Endothelial cell of umbilical vein (primary cell): Measurements from ENCODE around the gene TNFRSF11A. TPM values are rescaled to one million over a fixed set of nuclear protein-coding genes. Genes with fewer than 3 reads are reported as not detected.

Experiments
- BruUV-seq: library from RNA; stranded (reverse); fragments of 400-500 nt; replicated peaks from 2 replicates; lab custom pipeline; 2021; lab: Mats Ljungman, UMichigan
- CTCF ChIA-PET: fragments of 300-600, 350-600 bp; sonication (Branson Sonifier 250); formaldehyde crosslinking; loops from one replicate; lab custom pipeline; 2021; ENCODE audit warnings: antibody characterized with exemption, inconsistent platforms; lab: Charles Lee
- POLR2A ChIA-PET: fragments of 300-600, 350-600 bp; sonication (Branson Sonifier 250); formaldehyde crosslinking; loops from one replicate; lab custom pipeline; 2021; ENCODE audit warnings: antibody characterized with exemption, inconsistent platforms; lab: Charles Lee
- DNase-seq: peaks from one replicate; pipeline ENCODE4 v3.0.0-alpha.2; 2011; ENCODE audit warnings: low read depth, low spot score
- FAIRE-seq: peaks from 2 replicates; lab custom pipeline; 2011; peaks lifted over from hg19 to GRCh38; lab: Jason Lieb, UNC
- H2AFZ ChIP-seq: 2 replicates; pipeline ENCODE4 v1.6.0; 2012; ENCODE audit warnings: low read depth, low read length, control low read depth, inconsistent platforms
- H3K27ac ChIP-seq: 2 replicates; pipeline ENCODE4 v1.5.1; 2011; ENCODE audit warnings: low read depth, mild to moderate bottlenecking, control low read depth, low read length, moderate library complexity; ENCODE audit not compliant: insufficient read depth
- H3K27me3 ChIP-seq, 2 experiments: 2 replicates each; pipeline versions ENCODE4 v1.6.0 to v1.6.1; 2011; ENCODE audit warnings: low read length in 2 of 2, mixed read lengths in 1 of 2; ENCODE audit not compliant: control insufficient read depth in 2 of 2, insufficient read depth in 2 of 2
- H3K36me3 ChIP-seq, 2 experiments: 2 replicates in 1 of 2; 3 replicates in 1 of 2; pipeline ENCODE4 v1.5.1; 2011; ENCODE audit warnings: low read length in 2 of 2, mild to moderate bottlenecking in 1 of 2, moderate library complexity in 1 of 2; ENCODE audit not compliant: control insufficient read depth in 2 of 2, insufficient read depth in 2 of 2; ENCODE audit errors: extremely low read depth in 1 of 2
- H3K4me1 ChIP-seq: 3 replicates; pipeline ENCODE4 v1.5.1; 2011; ENCODE audit warnings: mild to moderate bottlenecking, low read length; ENCODE audit not compliant: control insufficient read depth, insufficient read depth; ENCODE audit errors: extremely low read depth
- H3K4me2 ChIP-seq: 2 replicates; pipeline ENCODE4 v1.6.1; 2011; ENCODE audit warnings: low read length, control low read depth, mixed read lengths; ENCODE audit not compliant: insufficient read depth
- H3K4me3 ChIP-seq, 3 experiments: fragments of 200-600 bp in 1 of 3; sonication (generic), shearing (Covaris generic) in 1 of 3; replicated peaks in 1 of 3; 2 replicates each; pipeline ENCODE4 v1.5.1; 2011 to 2016; ENCODE audit warnings: control low read depth in 3 of 3, low read length in 3 of 3, mild to moderate bottlenecking in 2 of 3, inconsistent platforms in 1 of 3, low read depth in 1 of 3, moderate library complexity in 1 of 3; ENCODE audit not compliant: insufficient read depth in 1 of 3
- H3K79me2 ChIP-seq: 2 replicates; pipeline ENCODE4 v1.6.0; 2012; ENCODE audit warnings: low read length, inconsistent platforms; ENCODE audit not compliant: control insufficient read depth, insufficient read depth
- H3K9ac ChIP-seq: replicated peaks from 2 replicates; pipeline ENCODE3; 2011; ENCODE audit warnings: low read length, control low read depth; ENCODE audit not compliant: insufficient read depth; ENCODE audit errors: extremely low read depth
- H3K9me1 ChIP-seq: replicated peaks from 3 replicates; pipeline ENCODE4 v1.6.0; 2011; ENCODE audit warnings: mild to moderate bottlenecking, low read length; ENCODE audit not compliant: control insufficient read depth, insufficient read depth; ENCODE audit errors: extremely low read depth
- H3K9me3 ChIP-seq: replicated peaks from 2 replicates; pipeline ENCODE4 v1.5.1; 2012; ENCODE audit warnings: low read length, inconsistent platforms; ENCODE audit not compliant: control insufficient read depth, insufficient read depth
- H4K20me1 ChIP-seq: replicated peaks from 2 replicates; pipeline ENCODE3; 2011; ENCODE audit warnings: mild to moderate bottlenecking, low read length; ENCODE audit not compliant: control insufficient read depth, insufficient read depth; ENCODE audit errors: extremely low read depth
- CTCF ChIP-seq, 2 donors: IDR thresholded peaks; 1 replicate in 1 of 2; 2 replicates in 1 of 2; pipeline ENCODE4 v1.5.1; 2011; ENCODE audit warnings: low read length in 2 of 2, mild to moderate bottlenecking in 2 of 2, moderate library complexity in 2 of 2, control low read depth in 1 of 2, inconsistent platforms in 1 of 2, low read depth in 1 of 2; ENCODE audit not compliant: insufficient read depth in 1 of 2; ENCODE audit errors: extremely low read depth in 1 of 2
- EZH2 ChIP-seq: IDR thresholded peaks from 2 replicates; pipeline ENCODE4 v1.6.1; 2012; ENCODE audit warnings: borderline replicate concordance, low read depth, mild to moderate bottlenecking, moderate library complexity, low read length, inconsistent platforms; ENCODE audit not compliant: severe bottlenecking
- FOS ChIP-seq: IDR thresholded peaks from 2 replicates; pipeline ENCODE4 v1.6.1; 2011; ENCODE audit warnings: mild to moderate bottlenecking, low read length, moderate library complexity, borderline replicate concordance; ENCODE audit not compliant: insufficient read depth
- GATA2 ChIP-seq: IDR thresholded peaks from 2 replicates; pipeline ENCODE4 v1.7.0; 2011; ENCODE audit warnings: low read depth, mild to moderate bottlenecking, moderate library complexity, mixed read lengths, low read length; ENCODE audit not compliant: insufficient read length, insufficient read depth
- JUN ChIP-seq: IDR thresholded peaks from 2 replicates; pipeline ENCODE4 v1.6.1; 2011; ENCODE audit warnings: borderline replicate concordance, low read depth; ENCODE audit not compliant: insufficient read length, insufficient read depth
- MYC ChIP-seq: IDR thresholded peaks from one replicate; pipeline ENCODE4 v1.6.1; 2011; ENCODE audit warnings: mild to moderate bottlenecking, low read depth, low read length
- POLR2A ChIP-seq: IDR thresholded peaks from 2 replicates; pipeline ENCODE4 v1.6.1; 2012; ENCODE audit warnings: low read depth, mild to moderate bottlenecking, control low read depth, low read length
- POLR2AphosphoS5 ChIP-seq: IDR thresholded peaks from 2 replicates; pipeline ENCODE4 v1.6.1; 2012; ENCODE audit warnings: low read depth, mild to moderate bottlenecking, control low read depth, low read length, moderate library complexity; ENCODE audit not compliant: insufficient read depth
- dilution Hi-C: fragments of 300-500 bp; cut with MboI; formaldehyde crosslinking; loops from one replicate; pipeline ENCODE4 v1.15.0; 2019; ENCODE audit warnings: low sequenced_read_pairs; ENCODE audit not compliant: extremely low pct_ligation_motif_present
- intact Hi-C: fragments of 100-400 bp; cut with micrococcal nuclease; formaldehyde crosslinking; loops from one replicate; pipeline ENCODE4 v1.10.0; 2022
- polyA plus RNA-seq, 4 experiments: library from polyadenylated mRNA; depleted of rRNA in 3 of 4; stranded (reverse) in 3 of 4; unstranded in 1 of 4; fragments of >200 nt; gene quantifications; 2 replicates each; pipeline versions ENCODE4 v1.2.1 to v1.2.3, GENCODE V29; 2011 to 2012; ENCODE audit warnings: missing spikeins in 1 of 4
- total RNA-seq: library from RNA; stranded (reverse); gene quantifications from 2 replicates; pipeline ENCODE4 v1.2.3, GENCODE V29; 2021
- TF ChIP-seq, protein P1 (sequence below): IDR thresholded peaks from 2 replicates; pipeline ENCODE4 v1.6.1; 2011; ENCODE audit not compliant: insufficient read depth, insufficient read length

TNFRSF11A gene
- total and polyA plus RNA-seq, 2 donors (not counting 3 experiments of a cell fraction or from before 2014, with no cell fraction given): 10.4 to 11.1 TPM

DNA sequence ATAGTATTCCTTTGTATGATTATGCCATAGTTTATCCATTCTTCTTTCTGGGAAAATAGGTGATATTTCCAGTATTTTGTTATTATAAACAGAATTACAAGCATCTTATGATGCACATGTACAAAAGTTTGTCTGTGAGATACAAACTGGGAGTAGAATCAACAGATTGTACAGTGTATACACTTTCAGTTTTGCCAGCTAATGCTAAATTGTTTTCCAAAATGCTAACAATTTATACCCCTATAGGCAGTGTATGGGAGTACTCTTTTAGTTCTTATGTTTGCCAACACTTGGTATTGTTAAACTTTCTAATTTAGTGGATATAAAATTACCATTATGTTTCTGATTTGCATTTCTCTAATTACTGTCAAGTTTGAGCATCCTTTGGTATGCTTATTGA, 31.0 kb upstream of the TNFRSF11A start:
- no peaks in the 10 kb centered on the region for H3K4me1 ChIP-seq
- H4K20me1 ChIP-seq: no peaks in the 10 kb centered on the region
- dilution Hi-C loops: no loop called here
- peaks cover 0 to 7% of the 10 kb centered on the region in 2 experiments for H3K36me3 ChIP-seq
- FAIRE-seq: no peak
- H3K9ac ChIP-seq: no peak overlapping the region
- H3K4me2 ChIP-seq: no peak overlapping the region
- DNase-seq: no peak
- H3K9me3 ChIP-seq: no peaks in the 10 kb centered on the region
- TF ChIP-seq, protein P1, sequence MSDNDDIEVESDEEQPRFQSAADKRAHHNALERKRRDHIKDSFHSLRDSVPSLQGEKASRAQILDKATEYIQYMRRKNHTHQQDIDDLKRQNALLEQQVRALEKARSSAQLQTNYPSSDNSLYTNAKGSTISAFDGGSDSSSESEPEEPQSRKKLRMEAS: no peak
- TF ChIP-seq POLR2A (no peak), POLR2AphosphoS5 (no peak), EZH2 (no peak), CTCF (IDR thresholded peaks at IDR 0.05; ENCODE audit: extremely low read depth in 1 of 2, insufficient read depth in 1 of 2, low read depth in 1 of 2, low read length in 2 of 2) (no peak), JUN (no peak), GATA2 (no peak), FOS (no peak), MYC (no peak)
- H2AFZ ChIP-seq: no peak overlapping the region
- intact Hi-C loops: no loop called here
- no peaks in the 10 kb centered on the region for H3K79me2 ChIP-seq
- no peak overlapping the region for H3K4me3 ChIP-seq
- no TSS peak for BruUV-seq
- POLR2A ChIA-PET: no interaction called here
- H3K9me1 ChIP-seq: no peaks in the 10 kb centered on the region
- H3K27ac ChIP-seq: no peak overlapping the region
- no peaks in the 10 kb centered on the region for H3K27me3 ChIP-seq
- CTCF ChIA-PET: interaction anchor here (0.7 to 1.1 kb wide), 2 partner anchors 21 to 29 kb away, joined by 3 read pairs; no protein-coding TSS in a partner anchor
